Measurements from ENCODE around the gene MDH2.
"Not testable (repeated sequence)": the region's sequence is repeated elsewhere in the genome, so short reads cannot be mapped to it uniquely, and the experiment has no call there.

MDH2 gene

GRCh38 chr7:76072243-76073148, 24.6 kb downstream of the MDH2 start:
- no peak for DNase-seq

GRCh38 chr7:76073335-76073990, 25.6 kb downstream of the MDH2 start:
- no peak for DNase-seq

GRCh38 chr7:76074306-76074971, 26.5 kb downstream of the MDH2 start:
- DNase-seq: no peak

GRCh38 chr7:76074972-76075370, 27.1 kb downstream of the MDH2 start:
- DNase-seq: no peak

GRCh38 chr7:76076995-76077394, 29.1 kb downstream of the MDH2 start:
- DNase-seq: no peak

- no peak for DNase-seq
These were observed 29.5 kb downstream of the MDH2 start for GRCh38 chr7:76077435-76077834.

- no peak for DNase-seq
These were observed 32.3 kb downstream of the MDH2 start for GRCh38 chr7:76080204-76080603.

- not testable (repeated sequence) for DNase-seq
These were observed 36.2 kb downstream of the MDH2 start for GRCh38 chr7:76084115-76084514.

- peak; percentile 24 for DNase-seq
These were observed 38.2 kb downstream of the MDH2 start for GRCh38 chr7:76086070-76086469.

- peak; percentile 94 for DNase-seq
These were observed 39.5 kb downstream of the MDH2 start for GRCh38 chr7:76087362-76087791.

GRCh38 chr7:76089865-76090475, 42.1 kb downstream of the MDH2 start:
- no peak for DNase-seq

- DNase-seq: no peak
These were observed 43.6 kb downstream of the MDH2 start for GRCh38 chr7:76091506-76091905.

GRCh38 chr7:76093531-76093930, 45.6 kb downstream of the MDH2 start:
- DNase-seq: not testable (repeated sequence)

GRCh38 chr7:76094326-76094725, 46.4 kb downstream of the MDH2 start:
- DNase-seq: not testable (repeated sequence)

GRCh38 chr7:76095908-76096307, 48.0 kb downstream of the MDH2 start:
- DNase-seq: no peak

GRCh38 chr7:76101693-76102437, 54.0 kb downstream of the MDH2 start:
- peak; percentile 18 for DNase-seq

- not testable (repeated sequence) for DNase-seq
These were observed 55.9 kb downstream of the MDH2 start for GRCh38 chr7:76103788-76104187.

GRCh38 chr7:76106130-76106529, 58.2 kb downstream of the MDH2 start:
- DNase-seq: not testable (repeated sequence)

GRCh38 chr7:76106893-76107292, 59.0 kb downstream of the MDH2 start:
- DNase-seq: no peak

- DNase-seq: peak; percentile 61
These were observed 60.8 kb downstream of the MDH2 start for GRCh38 chr7:76108540-76109233.

GRCh38 chr7:76113042-76113630, 65.2 kb downstream of the MDH2 start:
- not testable (repeated sequence) for DNase-seq
